Head of caudate nucleus (tissue), 42 donors: ENCODE results near the gene CLRN3.
A peak's percentile ranks its signal among the peaks of the same experiment; 100 is the strongest.

Source experiments
- DNase-seq, 42 donors: peaks; one replicate each; pipeline versions ENCODE4 v3.0.0 to v3.0.0-alpha.2; 2020 to 2021; ENCODE audit warnings: mixed read lengths in 7 of 42
- intact Hi-C: fragments of 100-400 bp; cut with DNase I; formaldehyde crosslinking; loops from one replicate; pipeline ENCODE4 v1.15.0; 2022

CLRN3 gene

DNA sequence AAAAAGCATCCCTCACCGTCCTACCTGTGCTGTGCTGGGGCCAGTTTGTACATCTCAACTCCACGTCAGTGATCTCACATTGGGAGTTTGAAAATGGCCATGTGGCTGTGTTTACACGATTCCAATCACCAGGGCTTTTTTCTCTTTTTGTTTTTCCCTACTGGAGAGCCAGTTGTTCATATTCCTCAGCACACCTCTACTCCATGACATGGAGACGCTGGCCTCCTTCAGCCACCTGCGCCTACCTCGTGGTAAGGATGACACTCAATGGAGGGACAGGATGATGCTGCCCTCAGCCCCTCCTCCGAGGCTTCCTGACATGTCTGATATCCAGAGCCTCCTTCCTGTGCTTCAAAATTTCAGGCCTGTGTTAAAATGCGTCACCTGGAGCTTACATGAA is 10.3 kb downstream of the CLRN3 start:
- peak in 2 of 42 donors; percentile 7 to 28 for DNase-seq
- intact Hi-C loops = no loop called here

DNA sequence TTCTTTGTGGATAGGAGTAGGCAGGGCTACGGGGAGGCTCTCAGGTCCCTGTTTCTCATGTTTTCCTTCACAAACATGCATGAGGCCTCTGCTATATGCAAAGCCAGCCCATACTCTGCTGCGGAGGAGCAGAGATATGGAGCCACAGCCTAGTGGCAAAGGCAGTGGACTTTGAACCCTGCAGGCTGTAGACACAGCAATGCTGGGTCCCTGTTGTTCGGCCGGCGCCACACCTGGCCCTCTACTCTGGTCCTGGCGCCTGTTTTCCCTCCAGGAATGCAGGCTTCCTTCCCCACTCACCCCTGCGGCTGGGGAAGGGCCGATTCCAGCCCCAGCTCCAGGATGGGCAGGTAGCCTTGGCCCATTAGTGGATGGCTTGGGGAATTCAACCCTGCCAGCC is 11.5 kb downstream of the CLRN3 start:
- intact Hi-C loops = no loop called here
- DNase-seq = no peak

DNA sequence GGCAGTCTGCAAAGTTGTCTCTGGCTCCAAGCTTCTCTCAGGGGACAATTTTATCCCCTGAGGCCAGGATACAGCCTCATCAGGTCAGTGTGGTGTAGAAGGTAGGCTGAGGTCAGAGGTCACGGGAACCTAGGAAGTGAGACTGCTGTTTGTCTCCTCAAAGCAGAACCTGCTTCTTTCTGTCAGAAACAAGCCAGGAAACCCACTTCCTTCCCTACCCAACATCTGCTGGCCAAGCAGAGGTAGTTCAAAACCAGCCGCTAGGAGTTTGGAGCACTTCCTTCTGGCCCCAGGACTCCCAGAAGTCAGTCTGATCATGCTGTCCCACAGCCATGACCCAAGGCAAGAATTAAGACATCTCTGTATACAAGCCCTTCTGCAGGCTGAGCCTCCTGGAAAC is 12.2 kb downstream of the CLRN3 start:
- intact Hi-C loops = no loop called here
- peak in 20 of 42 donors; percentile 14 to 61 (median 29) for DNase-seq

DNA sequence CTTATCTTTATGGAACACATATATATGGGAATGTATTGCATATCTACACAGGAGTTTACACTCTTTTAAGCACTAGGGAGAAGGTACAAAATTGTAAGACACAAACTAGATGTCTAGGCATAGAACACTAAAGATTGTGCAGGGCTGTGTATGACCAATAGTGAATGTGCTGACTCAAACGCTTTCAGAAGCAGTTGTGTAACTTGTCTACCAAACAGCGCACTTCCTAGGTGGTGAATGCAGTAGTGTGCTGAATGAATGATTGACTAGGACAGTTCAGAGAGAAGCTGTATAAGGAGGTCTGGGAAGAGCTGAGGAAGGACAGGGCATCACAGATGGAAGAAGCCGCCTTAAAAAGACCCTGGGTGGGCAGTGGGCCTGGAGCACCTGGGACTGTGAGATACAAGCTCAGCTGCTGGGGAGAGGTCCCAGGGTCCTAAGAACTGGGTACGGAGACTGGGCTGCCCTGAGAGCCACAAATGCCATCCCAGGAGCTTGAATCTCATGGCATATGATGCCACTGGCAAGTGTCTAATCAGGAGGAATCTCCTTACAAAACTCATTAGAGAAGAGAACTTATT is 14.2 kb downstream of the CLRN3 start:
- DNase-seq = peak in 4 of 42 donors; percentile 14 to 37 (median 22)
- intact Hi-C loops = no loop called here

DNA sequence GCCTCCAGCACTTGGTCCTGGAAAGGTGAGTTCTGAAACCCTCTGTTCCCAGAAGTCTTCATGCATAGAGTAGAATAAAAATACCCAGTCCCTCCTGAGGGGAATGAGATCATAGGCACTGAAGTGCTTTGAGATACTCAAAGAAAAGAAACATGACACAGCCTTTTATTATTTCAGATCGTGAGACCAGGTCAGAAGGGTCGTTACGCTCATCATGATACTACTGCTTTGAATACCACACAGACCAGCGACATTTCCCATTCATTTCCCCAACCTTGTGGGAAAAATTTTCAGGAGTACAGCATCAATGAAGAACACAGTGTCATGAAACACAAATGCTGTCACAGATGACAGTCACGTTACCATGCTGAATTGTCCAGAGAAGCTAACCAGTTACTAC is 15.0 kb downstream of the CLRN3 start:
- intact Hi-C loops = no loop called here
- DNase-seq = peak in 1 of 42 donors; percentile 5

DNA sequence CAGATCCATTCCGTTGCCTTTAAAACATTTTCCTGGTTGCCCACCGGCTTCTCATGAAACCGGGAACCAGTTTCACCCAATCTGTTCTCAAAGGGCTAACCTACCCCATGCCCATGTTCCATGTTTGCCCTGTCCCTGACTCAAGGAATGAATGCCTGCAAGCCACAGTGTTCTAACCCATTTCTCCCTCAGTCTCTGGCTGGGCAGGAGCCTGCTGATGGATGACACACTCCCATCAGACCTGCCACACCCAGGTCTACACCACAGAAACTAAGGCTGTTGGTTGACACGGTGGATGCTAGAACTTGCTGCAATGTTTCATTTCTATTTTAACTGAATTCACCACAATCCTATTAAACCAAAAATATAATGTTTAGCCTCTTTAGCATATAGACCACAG is 15.6 kb downstream of the CLRN3 start:
- intact Hi-C loops = no loop called here
- peak in 2 of 42 donors; percentile 9 to 22 for DNase-seq

DNA sequence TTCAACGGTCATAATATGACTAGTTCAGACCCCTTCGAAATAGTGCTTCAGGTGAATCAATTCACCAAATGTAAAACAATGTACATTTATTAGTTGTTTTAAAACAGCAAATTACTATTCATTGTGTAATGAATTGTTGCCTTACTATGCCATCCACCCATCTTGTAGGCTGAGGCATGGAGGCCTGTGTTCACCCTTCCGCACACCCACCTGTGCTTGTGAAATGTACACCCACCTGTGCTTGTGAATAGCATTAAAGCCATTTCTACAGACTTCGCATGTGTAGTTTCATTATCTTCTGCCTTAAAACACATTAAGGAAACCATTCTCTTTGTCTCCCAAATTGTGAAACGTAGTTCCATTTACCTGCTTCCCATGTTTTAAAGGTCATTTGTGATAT is 16.8 kb downstream of the CLRN3 start:
- DNase-seq = peak in 9 of 42 donors; percentile 20 to 61 (median 32)
- intact Hi-C loops = no loop called here

DNA sequence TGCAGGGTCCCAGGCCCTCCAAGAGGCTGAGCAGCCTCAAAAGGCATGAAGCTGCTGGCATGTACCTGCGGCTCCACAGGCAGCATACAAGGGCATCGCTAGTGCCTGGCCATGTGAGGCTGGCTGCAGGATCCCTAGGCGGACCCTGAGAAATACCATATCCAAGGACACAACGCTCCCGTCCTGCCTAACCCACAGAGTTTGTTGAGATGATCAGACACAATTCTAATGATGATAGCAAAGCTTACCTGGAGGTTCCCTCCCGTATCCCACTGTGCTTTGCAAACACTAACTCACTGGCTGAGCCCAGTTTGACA is 17.3 kb downstream of the CLRN3 start:
- peak in 2 of 42 donors; percentile 4 to 20 for DNase-seq
- intact Hi-C loops = no loop called here

DNA sequence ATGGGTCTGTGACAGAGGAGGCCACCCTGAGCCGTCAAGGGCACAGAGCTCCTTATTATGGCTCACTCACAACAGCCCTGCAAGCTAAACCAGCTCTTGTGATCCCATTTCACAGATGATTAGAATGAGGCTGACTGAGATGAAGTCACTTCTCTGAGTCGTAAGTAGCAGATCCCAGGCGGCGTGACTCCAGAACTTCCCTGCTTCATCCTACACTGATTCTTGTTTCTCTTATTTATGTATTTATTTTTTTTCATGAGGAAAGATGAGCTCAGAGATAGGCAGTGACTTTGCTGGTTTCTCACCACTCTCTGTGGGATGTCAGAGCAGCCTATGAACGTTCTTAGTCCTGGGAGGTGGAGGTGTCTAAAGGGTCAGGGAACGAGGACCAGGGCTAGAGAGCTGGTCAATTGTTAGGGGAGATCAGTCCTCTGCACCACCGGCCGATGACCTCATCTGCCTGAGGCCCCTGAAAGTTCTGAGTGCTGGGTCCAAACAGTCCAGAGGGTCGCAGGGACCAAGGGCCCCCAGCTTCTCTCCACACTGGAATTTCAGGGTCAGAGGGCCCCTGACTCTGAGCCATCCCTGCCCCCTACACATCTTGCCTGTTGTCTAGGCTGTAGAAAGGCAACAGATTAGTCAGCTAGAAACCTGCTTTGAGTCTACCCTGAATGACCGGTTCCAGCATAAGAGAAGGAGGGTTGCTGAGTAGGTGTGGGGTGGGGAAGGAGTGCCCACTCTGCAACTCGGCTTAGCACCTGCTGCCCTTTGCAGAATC is 17.9 kb downstream of the CLRN3 start:
- DNase-seq = peak in 4 of 42 donors; percentile 2 to 31 (median 9)
- intact Hi-C loops = no loop called here

DNA sequence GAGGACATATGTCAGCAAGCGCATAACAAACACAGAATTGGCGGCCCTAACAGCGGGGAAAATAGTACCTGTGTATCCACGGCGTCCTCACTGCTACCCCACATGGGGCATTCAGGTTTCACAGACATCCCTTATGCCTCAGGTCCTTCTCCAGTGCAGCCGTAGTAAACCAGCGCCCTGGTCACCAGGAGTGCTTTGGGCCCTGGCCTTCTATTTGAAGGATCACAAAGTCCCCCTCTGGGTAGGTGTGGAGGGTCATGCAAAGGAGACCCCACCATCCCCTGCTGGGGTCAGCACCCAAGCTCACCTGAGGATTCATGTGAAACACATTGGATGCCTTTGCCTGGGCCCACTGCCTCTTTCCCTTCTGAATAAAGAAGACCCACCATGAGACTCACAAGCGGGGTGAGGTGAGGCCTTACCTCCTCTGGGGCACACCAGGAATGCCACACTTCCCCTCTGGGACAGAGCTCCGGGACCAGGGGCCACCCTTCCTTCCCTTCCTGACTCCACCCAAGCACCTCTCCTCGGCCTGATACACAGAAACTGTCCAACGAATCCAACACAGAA is 18.8 kb downstream of the CLRN3 start:
- intact Hi-C loops = no loop called here
- DNase-seq = peak in 4 of 42 donors; percentile 6 to 35 (median 15)

DNA sequence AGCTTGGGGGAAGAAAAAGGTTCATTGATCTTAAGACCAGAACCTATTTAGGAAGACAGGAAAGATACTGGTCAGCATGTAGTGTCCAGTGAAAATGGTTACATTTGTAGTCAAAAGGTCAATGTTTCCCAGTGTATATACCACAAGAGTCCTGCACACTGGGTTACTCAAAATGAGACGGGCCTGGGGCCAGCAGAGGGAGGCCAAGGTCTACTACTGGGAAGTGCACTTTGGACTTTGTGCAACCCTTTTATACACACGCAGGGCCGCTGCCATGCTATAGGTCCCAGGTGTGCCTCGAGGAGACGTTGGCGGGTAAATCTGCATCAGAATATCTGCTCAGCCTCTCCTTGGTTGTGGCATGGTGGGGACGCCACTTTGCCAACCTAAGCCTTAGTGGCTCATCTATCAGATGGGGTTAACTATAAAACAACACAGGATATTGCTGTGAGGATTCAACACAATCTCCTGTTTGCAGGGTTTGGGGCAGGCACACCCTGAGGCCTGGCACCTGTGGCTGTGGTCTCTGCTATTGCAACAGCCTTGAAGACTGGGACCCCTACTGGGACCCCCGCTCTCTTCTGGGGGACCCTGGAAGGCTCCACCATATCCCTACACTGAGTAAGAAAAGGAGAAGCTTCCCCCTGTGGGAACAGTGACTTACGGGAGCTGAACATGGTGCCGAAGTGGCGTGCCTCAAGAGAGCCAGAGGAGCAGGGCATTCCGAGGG is 19.7 kb downstream of the CLRN3 start:
- peak in 6 of 42 donors; percentile 21 to 43 (median 32) for DNase-seq
- intact Hi-C loops = no loop called here

DNA sequence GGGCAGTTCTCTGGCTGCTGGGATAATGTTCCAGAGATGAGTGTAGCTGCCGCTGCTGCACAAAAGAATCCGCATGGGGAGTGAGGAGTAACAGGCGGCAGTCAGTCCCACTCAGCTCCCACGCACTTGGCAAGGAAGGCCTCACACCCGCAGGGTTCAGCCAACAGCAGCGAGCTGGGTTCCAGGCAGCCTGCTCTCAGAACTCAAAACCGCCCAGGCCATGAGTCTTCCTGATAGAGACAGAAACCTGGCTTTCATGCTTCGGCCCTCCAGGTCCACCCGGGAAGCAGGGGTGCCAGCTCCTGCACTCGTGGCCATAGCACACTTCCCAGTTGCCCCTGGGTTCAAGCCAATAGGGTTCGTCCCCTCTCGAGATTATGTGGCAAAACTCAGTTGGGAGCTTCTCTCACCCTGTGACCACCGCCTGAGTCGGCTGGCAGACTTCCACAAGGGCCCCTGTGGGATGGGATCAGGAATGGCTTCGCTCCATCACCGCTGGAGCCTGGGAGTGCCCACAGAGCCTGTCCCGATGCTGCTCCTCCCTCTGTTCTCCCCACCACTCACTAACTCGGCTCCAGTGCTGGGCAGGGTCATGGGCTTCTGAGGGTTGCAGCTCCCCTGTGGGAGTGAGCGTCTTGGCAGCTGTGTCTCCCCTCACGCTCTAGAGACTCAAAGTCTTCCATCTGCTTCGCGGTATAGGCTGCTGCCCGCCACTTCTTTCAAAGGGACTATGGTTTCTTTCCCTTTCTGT is 20.6 kb downstream of the CLRN3 start:
- peak in 7 of 42 donors; percentile 7 to 47 (median 25) for DNase-seq
- intact Hi-C loops = no loop called here

DNA sequence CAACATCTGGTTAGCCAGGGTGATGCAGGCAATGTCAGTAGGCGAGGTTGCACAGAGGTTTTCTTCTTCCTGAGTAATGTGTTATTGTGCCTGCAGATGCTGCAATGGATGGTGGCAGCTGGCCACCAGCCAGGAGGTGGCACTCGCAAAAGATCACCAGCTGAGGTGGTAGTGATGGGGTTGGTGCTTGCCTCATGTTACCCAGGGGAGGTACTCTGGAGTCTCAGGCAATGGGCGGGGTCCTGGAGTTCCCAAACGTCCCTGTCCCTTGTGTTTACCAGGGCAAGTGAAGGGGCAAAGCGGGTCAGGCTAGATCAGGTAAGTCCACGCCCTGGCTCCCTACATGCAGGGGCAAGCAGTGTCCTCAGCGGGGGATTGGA is 21.1 kb downstream of the CLRN3 start:
- DNase-seq = no peak
- intact Hi-C loops = no loop called here

DNA sequence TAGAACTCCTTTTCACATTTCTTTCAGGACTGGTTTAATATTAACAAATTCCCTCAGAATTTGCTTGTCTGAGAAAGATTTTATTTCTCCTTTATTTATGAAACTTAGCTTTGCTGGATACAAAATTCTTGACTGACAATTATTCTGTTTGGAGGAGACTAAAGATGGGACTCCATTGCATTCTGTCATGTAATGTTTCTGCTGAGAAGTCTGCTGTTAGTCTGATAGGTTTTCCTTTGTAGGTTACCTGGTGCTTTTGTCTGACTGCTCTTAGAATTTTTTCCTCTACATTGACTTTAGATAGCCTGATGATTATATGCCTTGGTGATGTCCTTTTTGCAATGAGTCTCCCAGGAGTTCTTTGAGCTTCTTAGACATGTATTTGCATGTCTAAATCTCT is 23.4 kb downstream of the CLRN3 start:
- DNase-seq = no peak

DNA sequence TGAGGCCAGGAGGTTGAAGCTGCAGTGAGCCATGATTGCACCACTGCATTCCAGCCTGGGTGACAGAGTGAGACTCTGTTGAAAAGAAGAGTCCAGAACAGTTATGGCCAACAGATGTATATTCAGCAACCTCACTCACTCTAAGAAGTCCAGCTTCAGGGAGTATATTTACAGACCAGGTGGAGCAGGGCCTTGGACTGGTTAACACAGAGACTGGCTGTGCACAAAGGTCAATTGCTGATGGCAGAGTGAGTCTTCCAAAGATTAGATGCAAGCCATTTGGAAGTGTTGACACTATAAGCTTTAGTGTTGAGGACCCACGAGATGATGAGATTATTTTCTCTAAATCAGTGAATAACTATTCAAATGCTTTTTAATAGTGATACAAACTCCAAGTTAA is 24.9 kb downstream of the CLRN3 start:
- DNase-seq = no peak
- intact Hi-C loops = no loop called here

More for the DNA sequence above, 23.4 kb downstream of the CLRN3 start:
- intact Hi-C loops = no loop called here

DNA sequence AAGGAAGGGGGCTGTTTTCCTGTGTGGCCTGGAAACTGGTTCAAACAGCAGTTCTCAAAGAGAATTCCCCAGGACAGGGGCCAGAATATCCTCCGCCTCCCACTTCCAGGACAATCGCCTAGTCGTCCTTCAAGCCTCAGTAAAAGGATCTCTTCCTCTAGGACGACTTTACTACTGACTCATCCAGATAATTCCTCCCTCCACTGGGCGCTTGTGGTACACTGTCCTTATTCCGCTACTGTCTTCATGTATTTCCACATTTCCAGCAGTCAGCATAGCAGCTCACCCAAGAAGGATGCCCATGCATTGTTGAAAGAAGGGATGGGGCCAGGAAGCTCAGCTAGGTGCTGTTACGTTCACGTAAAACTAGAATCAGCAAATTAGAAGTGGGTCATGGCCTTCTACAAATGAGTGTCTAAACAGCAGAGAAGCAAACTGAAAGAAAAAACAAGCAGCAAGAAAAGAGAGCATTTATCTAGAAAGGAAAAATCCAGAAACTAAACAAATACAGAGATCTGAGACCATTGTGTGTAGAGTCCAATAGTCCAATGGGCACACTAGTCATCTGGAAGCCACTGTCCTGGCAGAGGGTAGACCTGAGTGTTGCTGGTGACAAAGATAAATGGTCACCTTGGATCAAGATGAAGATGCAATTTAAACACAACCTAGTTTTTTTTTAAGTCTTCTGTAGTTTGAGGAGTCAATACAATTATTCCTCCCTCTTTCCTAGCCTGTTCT is 26.3 kb downstream of the CLRN3 start:
- intact Hi-C loops = no loop called here
- no peak for DNase-seq

DNA sequence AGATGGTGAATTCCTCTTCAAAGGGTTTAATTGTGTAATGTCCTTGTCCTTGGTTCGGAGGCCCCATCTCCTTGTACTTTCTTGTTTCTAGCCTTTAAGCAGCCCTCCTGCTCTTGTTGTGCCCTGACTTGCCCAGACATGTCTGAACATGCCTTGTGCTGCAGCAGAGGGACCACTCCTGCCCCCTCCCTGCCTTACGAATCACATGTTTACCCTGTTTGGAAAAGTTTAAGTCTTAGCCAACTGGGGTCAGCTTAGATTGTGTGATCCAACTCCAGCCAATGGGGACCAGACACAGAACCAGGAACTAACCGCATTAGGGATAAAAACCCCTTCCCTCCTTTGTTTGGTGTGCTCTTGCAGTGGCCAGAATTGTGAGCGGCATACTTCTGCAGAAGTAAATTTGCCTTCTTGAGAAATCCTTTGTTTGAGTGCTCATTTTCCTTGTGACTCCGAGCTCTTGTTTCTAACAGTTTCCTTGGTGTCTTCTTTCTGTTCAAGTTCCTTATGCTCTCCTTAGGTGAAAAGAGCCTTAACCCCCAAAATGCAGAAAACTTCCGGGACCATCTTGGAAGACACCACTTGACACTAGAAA is 29.4 kb downstream of the CLRN3 start:
- DNase-seq = no peak
- intact Hi-C loops = no loop called here

DNA sequence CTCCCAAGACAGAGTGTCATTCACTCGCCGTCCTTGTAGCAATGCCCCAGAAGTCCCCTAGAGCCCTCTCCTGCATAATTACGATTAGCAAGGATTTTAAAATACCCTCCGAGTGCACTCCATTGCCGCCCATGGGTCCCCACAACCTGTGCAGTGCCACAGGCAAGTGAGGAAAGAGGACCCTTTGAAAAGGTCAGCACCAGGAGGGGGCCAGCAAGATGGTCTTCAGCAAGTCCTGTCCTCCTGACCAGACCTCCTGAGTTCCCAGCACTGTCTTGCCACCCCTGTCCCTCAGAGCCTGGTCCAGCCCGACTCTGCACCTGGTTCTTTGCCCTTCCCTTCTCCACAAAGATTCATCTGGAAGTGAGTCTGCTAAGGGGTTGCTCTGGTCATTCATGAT is 32.1 kb downstream of the CLRN3 start:
- peak in 1 of 42 donors; percentile 3 for DNase-seq
- intact Hi-C loops = no loop called here
